ENCODE results near the gene ATP1A3.

The ATP1A3 gene

GRCh38 chr19:41969772-41970458, 24.1 kb downstream of the ATP1A3 start:
- no peak for DNase-seq (ENCODE audit: extremely low read depth, low read depth)
- TF ChIP-seq, protein P1, sequence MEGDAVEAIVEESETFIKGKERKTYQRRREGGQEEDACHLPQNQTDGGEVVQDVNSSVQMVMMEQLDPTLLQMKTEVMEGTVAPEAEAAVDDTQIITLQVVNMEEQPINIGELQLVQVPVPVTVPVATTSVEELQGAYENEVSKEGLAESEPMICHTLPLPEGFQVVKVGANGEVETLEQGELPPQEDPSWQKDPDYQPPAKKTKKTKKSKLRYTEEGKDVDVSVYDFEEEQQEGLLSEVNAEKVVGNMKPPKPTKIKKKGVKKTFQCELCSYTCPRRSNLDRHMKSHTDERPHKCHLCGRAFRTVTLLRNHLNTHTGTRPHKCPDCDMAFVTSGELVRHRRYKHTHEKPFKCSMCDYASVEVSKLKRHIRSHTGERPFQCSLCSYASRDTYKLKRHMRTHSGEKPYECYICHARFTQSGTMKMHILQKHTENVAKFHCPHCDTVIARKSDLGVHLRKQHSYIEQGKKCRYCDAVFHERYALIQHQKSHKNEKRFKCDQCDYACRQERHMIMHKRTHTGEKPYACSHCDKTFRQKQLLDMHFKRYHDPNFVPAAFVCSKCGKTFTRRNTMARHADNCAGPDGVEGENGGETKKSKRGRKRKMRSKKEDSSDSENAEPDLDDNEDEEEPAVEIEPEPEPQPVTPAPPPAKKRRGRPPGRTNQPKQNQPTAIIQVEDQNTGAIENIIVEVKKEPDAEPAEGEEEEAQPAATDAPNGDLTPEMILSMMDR (IDR thresholded peaks at IDR 0.05; ENCODE audit: low read depth, low read length, missing control alignments): no peak
- H3K4me3 ChIP-seq (replicated peaks; ENCODE audit: low read depth, low read length): no peak overlapping the region

DNA sequence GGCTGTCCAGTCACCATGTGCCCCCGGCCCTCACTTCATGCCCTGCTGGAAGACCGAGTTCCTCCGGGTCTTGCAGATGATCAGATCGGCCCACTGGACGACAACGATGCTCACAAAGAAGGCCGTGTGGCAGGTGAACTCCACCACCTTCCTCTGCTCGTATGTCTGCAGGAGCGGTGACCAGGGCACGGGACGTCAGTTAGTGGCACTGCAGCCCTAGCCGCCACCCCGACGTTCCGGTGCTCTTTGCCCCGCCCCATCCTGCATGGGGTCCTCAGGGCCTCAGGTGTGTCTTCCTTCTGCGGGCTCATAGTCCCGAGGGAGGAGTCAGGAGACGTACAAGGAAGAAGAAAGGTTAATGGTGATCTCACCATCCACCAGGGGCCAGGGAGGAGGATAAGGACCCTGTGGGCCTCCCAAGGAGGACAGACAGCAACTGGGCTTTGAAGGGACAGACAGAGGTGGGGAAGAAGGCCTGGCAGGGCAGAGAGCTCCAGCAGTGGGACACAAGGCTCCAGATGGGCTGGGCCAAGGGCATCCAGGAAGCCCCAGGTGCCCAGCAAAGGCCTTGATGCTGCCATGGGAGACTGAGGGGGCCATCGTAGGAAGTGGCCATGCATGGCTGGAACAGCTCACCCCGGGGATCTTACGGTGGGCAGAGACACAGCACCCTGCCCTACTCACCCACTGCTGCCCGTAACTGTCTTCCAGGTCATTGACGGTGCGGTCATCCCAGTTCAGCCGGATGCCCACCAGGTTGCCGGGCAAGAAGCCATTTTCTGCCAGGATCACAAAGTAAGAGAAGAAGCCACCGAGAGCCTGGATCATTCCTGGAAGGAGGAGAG, 25.1 kb downstream of the ATP1A3 start:
- DNase-seq (ENCODE audit: extremely low read depth, low read depth): no peak
- TF ChIP-seq, protein P1 (IDR thresholded peaks at IDR 0.05; ENCODE audit: low read depth, low read length, missing control alignments): no peak
- H3K4me3 ChIP-seq (replicated peaks; ENCODE audit: low read depth, low read length): no peak overlapping the region

DNA sequence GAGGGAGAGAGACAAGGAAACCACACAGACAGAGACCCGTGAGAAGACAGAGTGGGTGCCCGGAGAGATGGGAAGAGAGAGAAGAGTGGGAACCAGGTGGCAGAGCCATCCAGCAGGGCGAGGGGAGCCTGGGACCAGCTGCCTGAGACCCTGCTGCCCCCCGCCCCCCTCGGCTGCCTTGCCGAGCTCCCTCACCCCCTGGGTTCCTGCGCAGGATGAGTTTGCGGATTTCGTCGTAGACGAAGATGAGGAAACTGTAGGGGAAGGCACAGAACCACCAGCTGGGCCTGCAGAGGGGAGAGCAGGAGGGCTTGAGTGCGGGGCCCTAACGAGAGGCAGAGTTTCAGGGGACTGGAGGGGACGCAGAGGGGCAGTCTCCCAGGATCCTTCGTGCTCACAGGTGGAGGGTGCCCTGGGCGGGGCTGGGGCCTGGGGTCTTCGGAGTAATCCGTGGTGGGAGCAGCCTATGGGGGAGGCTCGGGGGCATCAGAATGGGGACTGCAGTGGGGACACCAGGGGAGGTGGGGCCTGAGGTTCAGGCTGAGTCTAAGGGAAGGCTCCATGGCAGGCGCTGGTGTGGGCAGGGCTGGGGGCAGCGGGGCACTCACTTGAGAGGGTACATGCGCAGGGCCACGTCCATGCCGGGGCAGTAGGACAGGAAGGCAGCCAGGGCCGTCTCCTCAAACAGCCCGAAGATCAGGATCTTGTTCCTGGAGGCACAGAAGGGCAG, 26.8 kb downstream of the ATP1A3 start:
- TF ChIP-seq, protein P1 (IDR thresholded peaks at IDR 0.05; ENCODE audit: low read depth, low read length, missing control alignments): no peak
- H3K4me3 ChIP-seq (replicated peaks; ENCODE audit: low read depth, low read length): no peak overlapping the region
- no peak for DNase-seq (ENCODE audit: extremely low read depth, low read depth)

DNA sequence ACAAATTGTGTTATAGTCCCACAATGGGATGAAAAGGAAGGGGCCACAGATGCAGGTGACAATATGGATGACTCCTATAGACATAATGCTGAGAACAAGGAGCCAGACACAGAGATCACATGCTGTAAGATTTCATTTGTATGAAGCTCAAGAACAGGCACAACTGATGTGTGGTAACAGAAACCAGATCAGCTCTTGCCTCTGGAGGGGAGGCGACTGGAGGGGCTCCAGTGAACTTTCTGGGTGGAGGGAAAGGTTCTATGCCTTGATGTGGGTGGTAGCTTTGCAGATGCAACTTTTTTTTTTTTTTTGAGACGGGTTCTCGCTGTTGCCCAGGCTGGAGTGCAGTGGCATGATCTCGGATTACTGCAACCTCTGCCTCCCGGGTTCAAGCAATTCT, 28.9 kb downstream of the ATP1A3 start:
- no peak overlapping the region for H3K4me3 ChIP-seq (replicated peaks; ENCODE audit: low read depth, low read length)
- no peak for DNase-seq (ENCODE audit: extremely low read depth, low read depth)
- TF ChIP-seq, protein P1 (IDR thresholded peaks at IDR 0.05; ENCODE audit: low read depth, low read length, missing control alignments): no peak

GRCh38 chr19:41960973-41961372, 33.1 kb downstream of the ATP1A3 start:
- no peak for DNase-seq (ENCODE audit: extremely low read depth, low read depth)
- TF ChIP-seq, protein P1 (IDR thresholded peaks at IDR 0.05; ENCODE audit: low read depth, low read length, missing control alignments): no peak
- no peak overlapping the region for H3K4me3 ChIP-seq (replicated peaks; ENCODE audit: low read depth, low read length)

GRCh38 chr19:41959056-41960053, 34.7 kb downstream of the ATP1A3 start, which contains the start of gene RABAC1:
RABAC1 (minus strand) TSS chr19:41959321; CDS start chr19:41959292, 29 bp downstream.
- DNase-seq (ENCODE audit: extremely low read depth, low read depth): peak; percentile 79
- TF ChIP-seq, protein P1 (IDR thresholded peaks at IDR 0.05; ENCODE audit: low read depth, low read length, missing control alignments): no peak
- H3K4me3 ChIP-seq (replicated peaks; ENCODE audit: low read depth, low read length): peak within 1 kb of the TSS; percentile 93

Data from HFF-Myc (cell line).